CD4-positive, alpha-beta T cell (primary cell): ENCODE data around the gene KCND3. TPM values are rescaled to one million over a fixed set of nuclear protein-coding genes. Genes with fewer than 3 reads are reported as not detected.

Experiments used
- ATAC-seq: fragments of 200-7000 bp; cut with Tn5 transposase; one replicate; pipeline ENCODE4 v1.10.0; 2022; ENCODE audit warnings: mild to moderate bottlenecking; ENCODE audit not compliant: poor library complexity
- CTCF ChIA-PET: fragments of 350-600 bp; sonication (Branson Sonifier 250); formaldehyde crosslinking; loops from one replicate; lab custom pipeline; 2021; ENCODE audit warnings: antibody characterized with exemption, inconsistent platforms; lab: Charles Lee
- POLR2A ChIA-PET: fragments of 350-600 bp; sonication (Branson Sonifier 250); formaldehyde crosslinking; loops from one replicate; lab custom pipeline; 2021; ENCODE audit warnings: antibody characterized with exemption, inconsistent platforms; lab: Charles Lee
- DNase-seq, 14 experiments: peaks; one replicate each; pipeline ENCODE4 v3.0.0-alpha.2; 2013 to 2020; ENCODE audit warnings: mixed read lengths in 2 of 14
- H3K27ac ChIP-seq, 2 donors: one replicate each; pipeline versions ENCODE4 v1.5.1 to v1.7.0; 2013; ENCODE audit warnings: low read length in 2 of 2, low read depth in 1 of 2, mild to moderate bottlenecking in 1 of 2
- H3K27me3 ChIP-seq, 2 experiments: 1 replicate in 1 of 2; 2 replicates in 1 of 2; pipeline versions ENCODE4 v1.6.1 to v1.7.0; 2013; ENCODE audit warnings: low read length in 2 of 2, control low read depth in 1 of 2, mild to moderate bottlenecking in 1 of 2, moderate library complexity in 1 of 2; ENCODE audit not compliant: insufficient read depth in 2 of 2, control insufficient read depth in 1 of 2
- H3K36me3 ChIP-seq: one replicate; pipeline ENCODE4 v1.6.1; 2013; ENCODE audit warnings: low read length, control low read depth; ENCODE audit not compliant: insufficient read depth
- H3K4me1 ChIP-seq: one replicate; pipeline ENCODE4 v1.6.1; 2013; ENCODE audit warnings: low read length, control low read depth; ENCODE audit not compliant: insufficient read depth
- H3K4me3 ChIP-seq: one replicate; pipeline ENCODE4 v1.5.1; 2013; ENCODE audit warnings: mild to moderate bottlenecking, low read length, moderate library complexity
- H3K9me3 ChIP-seq, 2 experiments: 1 replicate in 1 of 2; 2 replicates in 1 of 2; pipeline versions ENCODE4 v1.6.1 to v1.7.0; 2013; ENCODE audit warnings: low read length in 2 of 2, mild to moderate bottlenecking in 2 of 2, control low read depth in 1 of 2, moderate library complexity in 1 of 2; ENCODE audit not compliant: control insufficient read depth in 1 of 2, insufficient read depth in 1 of 2
- H3K27ac Mint-ChIP-seq: one replicate; pipeline ENCODE4 v1.8.0; 2020; ENCODE audit warnings: mixed read lengths
- H3K27me3 Mint-ChIP-seq: one replicate; pipeline ENCODE4 v1.8.0; 2021; ENCODE audit warnings: mixed read lengths
- H3K36me3 Mint-ChIP-seq: one replicate; pipeline ENCODE4 v1.8.0; 2021; ENCODE audit warnings: low read depth, mixed read lengths
- H3K4me1 Mint-ChIP-seq: one replicate; pipeline ENCODE4 v1.8.0; 2021; ENCODE audit warnings: low read depth, mixed read lengths
- H3K4me3 Mint-ChIP-seq: one replicate; pipeline ENCODE4 v1.8.0; 2020; ENCODE audit warnings: mild to moderate bottlenecking, mixed read lengths
- H3K9me3 Mint-ChIP-seq: one replicate; pipeline ENCODE4 v1.8.0; 2020; ENCODE audit warnings: mixed read lengths
- intact Hi-C, 2 experiments: fragments of 100-400 bp; cut with DNase I in 1 of 2; cut with micrococcal nuclease in 1 of 2; formaldehyde crosslinking; loops; one replicate each; pipeline versions ENCODE4 v1.15.1 to v1.9.0; 2023 to 2025; cut with DNase I, micrococcal nuclease
- total RNA-seq, 174 experiments: library from RNA in 2 of 174; stranded (reverse) in 2 of 174; gene quantifications; one replicate each; pipeline ENCODE4 v1.2.3 and lab custom pipeline; 2021 to 2026
- TF ChIP-seq, protein P1 (sequence below): fragments of 200-600 bp; IDR thresholded peaks from one replicate; pipeline ENCODE4 v1.8.0; 2022; ENCODE audit warnings: antibody characterized with exemption, mild to moderate bottlenecking

Gene KCND3
- total RNA-seq, 2 experiments from 2014 or later, result 0.05 TPM; not detected in 1

DNA sequence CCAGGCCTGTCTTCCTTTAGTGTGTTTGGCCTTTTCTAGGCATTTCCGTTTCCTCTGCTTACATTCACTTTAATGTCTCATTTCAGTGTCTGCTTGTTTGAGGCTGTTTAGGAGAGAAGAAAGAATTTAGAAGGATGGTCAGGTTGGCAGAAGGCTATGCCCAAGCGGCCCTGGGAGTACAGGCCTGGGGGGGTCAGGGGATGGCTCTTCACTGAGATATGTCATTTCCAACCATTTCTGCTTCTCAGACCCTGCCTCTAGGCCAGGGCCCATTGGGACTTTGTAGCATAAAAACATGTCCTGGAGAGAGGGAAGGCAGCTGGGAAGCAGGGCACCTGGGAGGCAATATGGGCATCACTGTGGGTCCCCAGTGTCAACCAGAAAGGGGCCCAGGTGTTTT lies 147.7 kb downstream of the KCND3 start:
- no peaks in the 10 kb centered on the region for H3K9me3 Mint-ChIP-seq
- no peaks in the 10 kb centered on the region for H3K36me3 Mint-ChIP-seq
- H3K4me3 Mint-ChIP-seq, result no peak overlapping the region
- intact Hi-C loops, result no loop called here
- Histone ChIP-seq H3K27me3 (no peaks in the 10 kb centered on the region), H3K4me1 (no peaks in the 10 kb centered on the region), H3K36me3 (no peaks in the 10 kb centered on the region), H3K4me3 (no peak overlapping the region), H3K9me3 (no peaks in the 10 kb centered on the region), H3K27ac (no peak overlapping the region)
- DNase-seq (no peak), ATAC-seq (no peak)
- H3K4me1 Mint-ChIP-seq, result no peaks in the 10 kb centered on the region
- TF ChIP-seq, protein P1, sequence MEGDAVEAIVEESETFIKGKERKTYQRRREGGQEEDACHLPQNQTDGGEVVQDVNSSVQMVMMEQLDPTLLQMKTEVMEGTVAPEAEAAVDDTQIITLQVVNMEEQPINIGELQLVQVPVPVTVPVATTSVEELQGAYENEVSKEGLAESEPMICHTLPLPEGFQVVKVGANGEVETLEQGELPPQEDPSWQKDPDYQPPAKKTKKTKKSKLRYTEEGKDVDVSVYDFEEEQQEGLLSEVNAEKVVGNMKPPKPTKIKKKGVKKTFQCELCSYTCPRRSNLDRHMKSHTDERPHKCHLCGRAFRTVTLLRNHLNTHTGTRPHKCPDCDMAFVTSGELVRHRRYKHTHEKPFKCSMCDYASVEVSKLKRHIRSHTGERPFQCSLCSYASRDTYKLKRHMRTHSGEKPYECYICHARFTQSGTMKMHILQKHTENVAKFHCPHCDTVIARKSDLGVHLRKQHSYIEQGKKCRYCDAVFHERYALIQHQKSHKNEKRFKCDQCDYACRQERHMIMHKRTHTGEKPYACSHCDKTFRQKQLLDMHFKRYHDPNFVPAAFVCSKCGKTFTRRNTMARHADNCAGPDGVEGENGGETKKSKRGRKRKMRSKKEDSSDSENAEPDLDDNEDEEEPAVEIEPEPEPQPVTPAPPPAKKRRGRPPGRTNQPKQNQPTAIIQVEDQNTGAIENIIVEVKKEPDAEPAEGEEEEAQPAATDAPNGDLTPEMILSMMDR, result no peak
- ChIA-PET CTCF (no interaction called here), POLR2A (no interaction called here)
- peaks cover 7% of the 10 kb centered on the region for H3K27me3 Mint-ChIP-seq
- no peak overlapping the region for H3K27ac Mint-ChIP-seq

DNA sequence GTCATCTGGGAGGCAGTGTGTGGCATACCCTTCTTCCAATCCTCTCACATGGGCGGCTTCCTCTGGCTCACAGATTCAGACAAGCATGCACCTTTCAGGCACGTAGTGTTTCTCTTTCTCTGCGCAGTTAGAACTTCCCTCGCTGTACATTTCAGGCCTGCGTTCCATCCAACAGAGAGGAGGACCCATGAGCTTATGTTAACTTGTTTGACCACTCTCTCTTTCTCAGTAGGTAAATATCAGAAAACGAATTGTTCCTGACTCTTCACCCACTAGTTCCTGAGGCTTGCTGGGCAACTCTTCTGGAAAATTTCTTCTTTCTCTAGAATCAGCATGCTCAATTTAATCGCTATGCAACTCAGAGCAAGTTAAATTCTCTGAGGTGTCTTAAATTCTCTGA lies 148.3 kb downstream of the KCND3 start:
- Mint-ChIP-seq H3K9me3 (no peaks in the 10 kb centered on the region), H3K4me3 (no peak overlapping the region), H3K27me3 (peaks cover 8% of the 10 kb centered on the region), H3K4me1 (no peaks in the 10 kb centered on the region), H3K27ac (no peak overlapping the region), H3K36me3 (no peaks in the 10 kb centered on the region)
- DNase-seq (no peak), ATAC-seq (no peak)
- Histone ChIP-seq H3K9me3 (no peaks in the 10 kb centered on the region), H3K4me3 (no peak overlapping the region), H3K27ac (no peak overlapping the region), H3K4me1 (no peaks in the 10 kb centered on the region), H3K36me3 (no peaks in the 10 kb centered on the region), H3K27me3 (no peaks in the 10 kb centered on the region)
- CTCF ChIA-PET, result no interaction called here
- TF ChIP-seq, protein P1, result no peak
- POLR2A ChIA-PET, result no interaction called here
- intact Hi-C loops, result no loop called here

DNA sequence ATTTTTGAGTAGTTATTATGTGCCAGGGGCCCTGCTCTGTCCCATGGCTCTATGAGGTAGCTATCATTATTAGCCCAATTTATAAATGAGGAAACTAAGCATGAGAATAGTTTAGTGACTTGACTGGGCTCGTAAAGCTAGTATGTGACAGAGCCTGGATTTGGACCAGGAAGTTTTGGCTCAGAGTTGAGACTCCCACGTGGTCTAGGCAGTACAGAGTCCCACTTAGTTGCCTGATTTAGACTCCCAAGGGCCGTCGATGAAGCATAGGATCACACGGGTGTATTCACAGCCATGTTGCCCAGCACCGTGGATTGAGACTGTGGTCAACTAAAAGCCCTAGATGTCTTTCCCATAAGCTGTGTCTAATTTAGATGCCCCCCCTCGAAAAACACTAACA lies 152.1 kb downstream of the KCND3 start:
- ChIA-PET CTCF (no interaction called here), POLR2A (no interaction called here)
- TF ChIP-seq, protein P1, result no peak
- Mint-ChIP-seq H3K27me3 (peaks cover 15% of the 10 kb centered on the region), H3K27ac (no peak overlapping the region), H3K36me3 (no peaks in the 10 kb centered on the region), H3K9me3 (no peaks in the 10 kb centered on the region), H3K4me1 (no peaks in the 10 kb centered on the region), H3K4me3 (no peak overlapping the region)
- intact Hi-C loops, result no loop called here
- no peaks in the 10 kb centered on the region for H3K27me3 ChIP-seq
- DNase-seq, result no peak
- ATAC-seq, result no peak
- no peaks in the 10 kb centered on the region for H3K36me3 ChIP-seq
- no peaks in the 10 kb centered on the region for H3K9me3 ChIP-seq
- H3K4me1 ChIP-seq, result no peaks in the 10 kb centered on the region
- no peak overlapping the region for H3K27ac ChIP-seq
- no peak overlapping the region for H3K4me3 ChIP-seq
